Measurements from ENCODE around the gene ATF6B.

DNA sequence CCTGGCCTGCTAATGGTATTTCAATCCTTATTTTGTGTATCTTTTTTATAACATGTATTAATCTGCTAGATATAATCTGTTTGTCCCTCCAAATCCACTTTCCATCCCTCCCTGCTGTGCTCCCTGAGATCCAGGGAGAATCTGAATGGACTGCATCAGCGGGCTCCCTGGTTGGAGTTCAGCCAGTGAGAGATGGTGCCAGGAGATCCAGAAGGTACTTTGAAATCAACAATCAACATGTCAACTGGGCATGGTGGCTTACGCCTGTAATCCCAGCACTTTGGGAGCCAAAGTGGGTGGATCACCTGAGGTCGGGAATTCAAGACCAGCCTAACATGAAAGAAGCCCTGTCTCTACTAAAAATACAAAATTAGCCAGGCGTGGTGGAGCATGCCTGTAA lies 4.4 kb downstream of the ATF6B start:
- TF ChIP-seq CTCF (IDR thresholded peaks at IDR 0.05; ENCODE audit: low read depth, low read length) (no peak), POLR2A (IDR thresholded peaks at IDR 0.05; ENCODE audit: extremely low read depth, insufficient read length) (no peak)
